Right forelimb (tissue), 1 donor: ENCODE measurements around the gene EGLN1.

ENCODE experiments used
- DNase-seq: peaks from one replicate; pipeline ENCODE4 v3.0.0-alpha.2; 2018

EGLN1 gene

DNA sequence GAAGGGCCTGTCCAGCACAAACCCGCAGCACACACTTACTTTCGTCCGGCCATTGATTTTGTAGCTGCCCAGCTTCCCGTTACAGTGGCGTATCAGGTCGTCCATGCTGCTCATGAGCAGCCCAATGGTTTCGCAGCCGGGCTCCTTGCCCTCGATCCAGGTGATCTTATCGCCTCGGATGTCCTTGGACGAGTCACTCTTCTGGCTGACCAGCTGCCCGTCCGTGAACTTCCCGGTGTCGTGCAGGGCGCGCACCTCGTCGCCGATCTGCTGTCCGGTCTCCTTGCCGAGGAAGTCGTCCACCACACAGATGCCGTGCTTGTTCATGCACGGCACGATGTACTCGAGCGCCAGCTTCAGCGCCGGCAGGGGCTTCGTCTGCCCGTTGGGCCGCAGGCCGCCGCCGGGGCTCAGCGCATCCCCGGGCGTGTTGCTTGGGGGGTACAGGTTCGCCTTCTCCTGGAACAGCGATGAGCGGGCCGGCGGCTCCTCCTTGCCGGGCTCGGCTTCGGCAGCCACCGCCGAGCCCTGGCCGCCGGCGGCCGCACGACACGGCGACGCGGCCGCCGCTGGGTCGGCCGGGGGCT is 1.0 kb downstream of the EGLN1 start:
- peak; percentile 65 for DNase-seq

DNA sequence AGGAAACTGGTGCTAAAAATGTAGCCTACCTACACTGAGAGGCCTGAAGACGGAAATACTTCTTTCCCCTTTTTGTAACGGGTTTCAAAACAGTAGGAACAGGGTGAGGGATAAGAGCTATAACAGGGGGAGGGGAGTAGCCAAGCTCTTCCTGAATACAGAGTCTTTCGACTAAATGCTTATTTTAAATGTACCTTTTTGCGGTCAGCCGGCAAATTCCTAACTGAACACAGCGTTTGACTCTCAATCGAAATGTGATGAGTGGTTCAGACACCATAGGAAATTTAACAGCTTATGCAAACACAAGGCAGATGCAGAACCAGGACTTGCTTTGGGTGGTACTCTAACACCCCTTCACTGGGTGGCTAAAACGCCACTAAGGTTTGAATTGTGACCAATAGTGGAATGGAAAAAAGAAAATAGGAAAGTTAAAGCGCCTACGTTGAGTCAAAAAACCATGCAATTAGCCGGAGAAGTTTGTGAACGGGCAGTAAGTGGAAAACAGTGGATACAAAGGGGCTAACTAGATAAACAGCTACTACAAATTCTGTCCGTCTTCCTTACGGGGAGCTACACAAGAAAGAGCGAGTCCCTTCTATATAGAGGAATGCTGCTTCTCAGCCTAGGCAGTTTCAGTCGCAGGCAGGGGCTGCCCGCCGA is 1.7 kb downstream of the EGLN1 start:
- DNase-seq = no peak

DNA sequence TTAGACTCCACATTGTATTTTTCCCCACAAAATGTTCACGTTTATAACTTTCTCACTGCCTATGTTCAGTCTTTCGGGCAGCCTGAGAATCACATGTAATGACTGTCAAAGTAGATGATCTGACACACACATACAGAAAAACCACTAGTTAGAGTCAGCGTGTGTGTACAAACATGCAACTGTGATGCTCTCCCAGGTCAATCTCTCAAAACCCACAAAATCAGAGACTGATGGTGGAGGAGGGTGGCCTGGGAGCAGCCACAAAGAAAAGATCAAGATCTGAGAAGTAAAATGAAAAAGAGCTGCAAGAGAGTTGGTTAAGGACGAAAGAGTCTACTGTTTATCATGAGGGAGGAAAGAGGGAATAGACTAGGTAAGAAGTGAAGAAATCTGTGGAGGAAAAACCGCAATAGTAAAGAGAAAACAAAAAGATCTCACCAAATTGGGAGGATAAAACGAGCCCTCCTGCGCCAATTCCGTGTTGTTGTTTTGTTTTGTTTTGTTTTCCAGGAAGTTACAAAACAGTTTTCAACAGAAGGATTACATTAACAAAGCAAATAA is 2.3 kb downstream of the EGLN1 start:
- DNase-seq = no peak

DNA sequence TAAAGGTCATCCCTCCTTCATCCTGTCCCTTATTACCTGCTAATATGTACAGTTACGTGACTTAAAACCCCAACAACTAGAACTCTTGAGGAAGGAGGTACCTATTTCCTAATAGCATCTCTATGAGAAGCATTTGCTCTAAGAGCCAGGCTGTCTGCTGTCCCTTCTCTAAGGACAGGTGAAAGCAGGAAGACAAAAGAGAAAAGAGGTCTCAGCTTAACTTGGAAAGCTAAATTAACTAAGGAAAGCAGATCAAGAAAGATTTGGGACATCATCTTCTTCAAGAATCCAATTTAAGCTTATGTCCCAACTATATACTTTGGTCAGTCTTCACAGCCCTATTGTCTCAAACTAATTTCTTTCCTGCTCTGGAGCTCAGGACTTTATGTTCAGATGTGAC is 2.9 kb downstream of the EGLN1 start:
- no peak for DNase-seq

DNA sequence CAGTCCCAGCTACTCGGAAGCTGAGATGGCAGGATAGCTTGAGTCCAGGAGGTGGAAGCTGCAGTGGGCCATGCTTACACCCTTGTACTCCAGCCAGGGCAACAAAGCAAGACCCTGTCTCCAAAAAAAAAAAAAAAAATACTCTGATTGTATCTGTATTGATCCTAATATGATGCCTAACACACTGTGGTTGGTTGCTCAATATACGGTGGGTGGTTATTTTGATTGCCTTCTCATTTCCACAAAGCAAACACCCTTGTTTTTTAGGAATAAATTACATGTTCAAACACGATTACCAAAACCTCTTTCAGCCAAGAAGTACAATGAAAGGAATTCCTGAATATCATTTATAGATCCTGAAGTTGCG is 3.4 kb downstream of the EGLN1 start:
- no peak for DNase-seq

DNA sequence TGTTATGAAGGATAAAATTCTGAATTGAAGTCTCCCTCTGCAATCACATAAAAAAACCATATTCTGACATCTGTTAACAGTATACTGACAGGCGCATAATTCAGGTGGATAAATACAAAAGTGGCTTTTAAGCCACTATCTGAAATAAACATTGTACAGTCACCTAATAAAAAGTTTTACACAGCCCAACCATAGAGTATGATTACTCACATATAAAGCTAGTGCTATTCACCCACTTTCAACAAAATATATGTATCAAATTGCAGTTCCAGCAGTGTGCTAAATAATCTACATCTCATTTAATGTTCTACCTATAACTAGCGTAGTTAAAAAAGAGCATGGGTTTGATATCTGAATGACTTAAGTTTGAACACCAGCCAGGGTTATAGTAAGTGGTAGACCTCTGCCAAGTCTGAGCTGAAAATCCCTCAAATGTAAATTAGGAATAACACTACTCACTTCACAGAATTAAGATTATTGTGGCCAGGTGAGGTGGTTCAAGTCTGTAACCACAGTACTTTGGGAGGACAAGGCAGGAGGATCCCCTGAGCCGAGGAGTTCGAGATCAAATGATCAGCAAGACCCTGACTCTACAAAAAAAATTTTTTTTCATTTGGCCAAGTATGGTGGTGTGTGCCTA is 3.9 kb downstream of the EGLN1 start:
- no peak for DNase-seq

DNA sequence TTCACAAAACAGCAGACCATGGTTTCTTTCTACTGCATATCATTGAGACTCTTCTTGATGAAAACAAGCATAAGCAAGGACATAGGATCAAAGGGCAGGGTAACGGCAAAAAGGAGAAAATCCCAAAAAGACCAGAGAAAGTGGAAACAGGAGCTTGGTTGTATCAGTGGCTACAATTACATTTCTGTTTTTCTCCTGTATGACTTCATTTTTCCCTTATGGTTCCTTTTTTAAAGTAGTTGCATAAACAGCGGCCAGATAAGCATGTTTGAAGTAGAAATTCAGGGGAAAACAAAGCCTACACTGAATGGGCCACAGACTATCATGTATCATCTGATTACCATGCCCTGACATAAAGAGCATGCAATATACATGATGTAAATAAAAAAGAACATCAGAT is 4.6 kb downstream of the EGLN1 start:
- no peak for DNase-seq

DNA sequence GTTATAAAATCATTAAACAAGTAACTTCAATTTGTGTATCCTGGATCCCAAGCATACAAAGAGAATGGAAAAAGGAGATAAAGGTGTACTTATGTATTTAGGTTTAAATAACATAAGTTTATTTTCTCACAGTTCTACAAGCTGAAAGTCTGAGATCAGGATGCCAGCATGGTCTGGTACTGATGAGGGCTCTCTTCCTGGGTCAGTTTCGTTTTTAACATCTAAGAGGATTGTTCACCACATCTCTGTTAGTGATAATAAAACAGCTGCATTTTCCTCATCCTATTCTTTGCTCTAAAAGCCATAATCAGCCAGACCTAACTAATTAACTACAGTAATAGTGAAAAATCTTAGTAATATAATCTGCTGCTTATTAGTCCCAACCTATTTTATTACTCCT is 5.2 kb downstream of the EGLN1 start:
- no peak for DNase-seq

DNA sequence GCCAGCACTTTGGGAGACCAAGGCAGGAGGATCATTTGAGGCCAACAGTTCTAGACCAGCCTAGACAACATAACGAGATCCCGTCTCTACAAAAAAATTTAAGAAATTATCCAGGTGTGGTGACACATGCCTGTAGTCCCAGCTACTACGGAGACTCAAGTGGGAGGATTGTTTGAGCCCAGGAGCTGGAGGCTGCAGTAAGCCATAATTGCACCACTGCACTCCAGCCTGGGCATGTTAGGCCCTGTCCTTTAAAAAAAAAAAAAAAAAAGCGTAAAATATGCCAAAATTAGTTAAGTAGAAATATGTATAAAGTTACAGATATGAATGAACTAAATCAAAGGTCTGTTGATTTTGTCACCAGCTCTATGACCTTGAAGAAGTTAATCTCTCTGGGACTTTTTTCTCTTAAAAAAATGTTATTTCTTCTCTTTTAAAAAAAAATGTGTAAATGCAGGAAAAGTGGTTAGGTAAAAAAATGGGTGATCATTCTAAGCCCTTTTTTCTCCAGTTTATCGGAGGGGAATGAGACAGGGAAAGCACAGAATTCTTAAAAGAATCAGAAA is 7.0 kb downstream of the EGLN1 start:
- DNase-seq = no peak

DNA sequence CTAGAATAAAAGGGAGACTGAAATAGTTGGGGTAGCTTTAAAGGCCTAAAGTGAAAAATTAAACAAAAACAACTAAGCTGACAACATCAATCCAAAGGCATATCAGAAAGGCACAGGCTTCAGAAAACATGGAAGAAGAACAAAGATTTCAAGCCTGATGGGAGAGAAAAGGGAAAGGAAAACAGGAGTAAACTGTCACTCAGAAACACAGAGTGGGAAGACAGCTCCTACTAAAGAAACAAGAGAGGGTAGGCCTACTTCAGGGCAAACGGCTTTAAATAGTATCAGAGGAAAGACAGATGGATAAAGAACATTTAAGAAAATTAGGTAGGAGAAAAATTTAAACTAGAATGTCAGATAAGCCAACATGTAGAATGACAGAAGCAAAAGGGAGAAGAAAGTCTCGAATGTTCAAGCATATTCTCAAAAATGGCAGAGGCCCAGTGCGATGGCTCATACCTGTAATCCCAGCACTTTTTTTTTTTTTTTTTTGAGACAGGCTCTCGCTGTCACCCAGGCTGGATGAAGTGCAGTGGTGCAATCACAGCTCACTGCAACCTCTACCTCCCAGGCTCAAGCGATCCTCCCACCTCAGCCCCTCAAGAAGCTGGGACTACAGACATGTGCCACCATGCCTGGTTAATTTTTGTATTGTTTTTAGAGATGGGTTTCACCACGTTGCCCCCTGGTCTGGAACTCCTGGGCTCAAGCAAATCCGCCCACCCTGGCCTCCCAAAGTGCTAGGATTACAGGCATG is 7.6 kb downstream of the EGLN1 start:
- no peak for DNase-seq

DNA sequence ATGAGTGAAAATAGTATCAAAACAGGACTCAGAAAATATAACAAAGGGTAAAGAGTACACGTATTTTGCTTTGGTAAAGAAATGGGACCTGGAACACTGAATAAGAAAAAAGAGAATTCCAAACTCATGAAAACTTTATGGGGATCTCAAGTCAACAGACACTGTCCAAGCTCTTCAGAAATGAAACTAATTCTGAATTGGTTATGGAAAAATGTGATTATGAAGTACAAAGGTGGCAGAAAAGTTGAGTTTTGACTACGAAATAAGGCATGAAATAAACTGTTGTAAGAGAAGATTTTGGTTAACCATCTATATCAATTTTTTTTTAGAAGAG is 8.4 kb downstream of the EGLN1 start:
- no peak for DNase-seq

DNA sequence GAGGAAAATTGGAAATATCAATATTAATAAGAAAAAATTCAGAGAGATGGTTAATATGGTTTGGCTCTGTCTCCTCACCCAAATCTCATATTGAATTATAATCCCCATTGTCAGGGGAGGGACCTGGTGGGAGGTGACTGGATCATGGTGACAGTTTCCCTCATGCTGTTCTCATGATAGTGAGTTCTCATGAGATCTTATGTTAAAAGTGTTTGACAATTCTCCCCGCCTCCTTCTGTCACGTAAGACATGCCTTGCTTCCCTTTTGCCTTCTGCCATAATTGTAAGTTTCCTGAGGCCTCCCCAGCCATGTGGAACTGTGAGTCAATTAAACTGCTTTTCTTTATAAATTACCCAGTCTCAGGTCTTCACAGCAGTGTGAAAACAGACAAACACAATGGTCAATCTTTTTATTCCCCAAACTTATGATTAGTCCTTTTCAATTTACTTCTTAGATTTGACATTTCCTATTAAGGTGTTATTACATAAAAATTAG is 11.0 kb downstream of the EGLN1 start:
- no peak for DNase-seq

DNA sequence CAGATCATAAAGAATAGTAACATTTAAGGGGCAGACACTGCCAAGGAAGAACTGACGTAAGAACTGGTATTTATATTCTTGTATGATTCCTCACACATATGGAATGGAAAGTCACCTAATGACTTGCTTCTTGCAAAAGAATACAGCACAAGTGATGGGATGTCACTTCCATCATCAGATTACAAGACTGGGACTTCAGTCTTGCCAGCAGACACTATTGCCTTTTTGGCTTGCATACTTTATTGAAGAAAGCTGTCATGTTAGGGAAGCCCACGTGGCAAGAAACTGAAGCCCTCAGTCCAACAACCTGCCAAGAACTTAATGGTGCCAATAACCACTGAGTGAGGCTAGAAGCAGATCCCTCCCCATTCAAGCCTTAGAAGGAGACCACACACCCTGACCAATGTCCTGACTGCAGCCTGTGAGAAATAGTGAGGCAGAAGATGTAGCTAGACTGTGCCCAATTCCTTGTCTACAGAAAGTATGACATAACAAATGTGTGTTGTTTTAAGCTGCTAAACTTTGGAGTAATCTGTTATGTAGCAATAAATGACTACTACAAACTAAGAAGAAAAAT is 12.0 kb downstream of the EGLN1 start:
- DNase-seq = no peak

DNA sequence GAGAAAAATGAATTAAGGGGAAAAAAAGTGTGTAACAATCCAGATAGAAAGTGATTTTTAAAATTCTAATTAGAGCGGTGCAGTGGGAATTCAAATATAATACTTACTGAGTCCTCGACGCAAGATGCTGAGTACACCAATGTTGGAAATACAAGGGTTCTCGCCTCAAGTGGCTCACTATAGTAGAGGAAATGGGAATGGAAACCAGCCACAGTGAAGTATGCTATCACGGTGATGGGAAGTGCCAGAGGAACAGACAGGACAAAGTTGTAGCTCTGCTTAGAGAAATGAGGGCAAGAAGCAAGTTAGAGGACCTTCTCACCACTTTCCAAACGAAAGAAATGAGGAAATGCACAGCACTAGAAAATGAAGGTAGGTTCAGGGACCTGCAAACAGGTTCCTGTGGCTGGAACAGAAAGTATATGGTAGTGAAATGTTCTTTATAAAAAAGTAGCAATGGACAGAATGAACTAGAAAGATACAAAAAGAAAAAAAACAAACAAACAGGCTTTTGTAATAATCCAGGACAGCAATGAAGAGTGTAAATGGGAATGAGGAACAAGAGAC is 13.5 kb downstream of the EGLN1 start:
- DNase-seq = no peak

DNA sequence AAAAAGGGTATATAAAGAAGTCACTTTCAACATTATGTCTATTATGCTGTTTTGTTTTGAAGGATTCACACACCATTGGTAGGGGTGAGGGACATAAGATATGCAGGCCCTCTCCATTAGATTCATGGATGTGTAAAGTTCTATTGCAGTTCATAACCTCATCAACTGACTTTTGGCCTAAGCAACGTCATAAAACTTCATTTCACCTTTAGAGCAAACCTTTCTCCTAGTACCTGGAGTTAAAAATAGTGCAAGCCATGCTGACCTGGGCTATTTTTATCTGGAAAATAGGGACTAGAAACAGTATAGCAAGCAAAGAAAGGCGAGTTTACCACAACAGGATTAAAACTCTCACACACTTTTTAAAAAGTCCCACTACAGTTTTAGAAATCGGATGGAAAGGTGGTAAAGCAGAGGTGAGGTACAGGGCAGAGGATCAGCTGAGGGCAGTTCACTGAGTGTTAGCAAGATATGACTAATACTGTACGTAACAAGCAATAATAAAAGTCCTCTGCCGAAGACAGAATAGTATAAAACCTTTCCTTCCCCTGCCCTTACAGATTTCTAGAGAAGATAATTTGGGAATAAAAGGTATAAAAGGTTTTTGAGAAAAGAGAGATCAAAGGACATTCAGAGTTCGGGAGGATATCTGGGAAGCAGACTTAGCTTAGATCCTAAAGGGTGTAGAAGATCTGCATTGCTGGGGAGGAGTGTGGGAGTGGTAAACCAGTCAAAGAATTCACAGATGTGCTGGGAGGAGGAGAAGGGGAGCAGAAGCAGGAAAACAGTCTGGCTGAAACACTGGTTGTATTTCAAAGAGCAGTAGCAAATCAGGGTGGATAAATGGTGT is 14.3 kb downstream of the EGLN1 start:
- DNase-seq = no peak

DNA sequence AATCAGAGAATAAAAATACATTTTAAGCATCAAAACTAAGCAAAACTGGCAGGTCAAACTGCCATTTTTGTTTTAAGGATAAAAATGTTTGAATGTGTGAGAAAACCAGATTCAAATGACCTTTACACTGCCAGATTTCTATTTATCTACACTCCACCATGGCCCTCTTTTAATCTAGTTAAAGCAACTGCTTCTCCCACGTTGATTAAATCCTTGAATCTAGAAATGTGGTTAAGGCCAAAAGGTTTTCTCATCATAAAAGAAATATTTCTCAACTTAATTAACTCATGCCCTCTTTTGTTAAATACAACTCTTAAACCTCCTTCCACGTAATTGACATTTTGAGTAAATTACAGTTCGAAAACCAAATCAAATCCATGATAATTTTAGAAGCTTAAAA is 15.0 kb downstream of the EGLN1 start:
- DNase-seq = no peak

DNA sequence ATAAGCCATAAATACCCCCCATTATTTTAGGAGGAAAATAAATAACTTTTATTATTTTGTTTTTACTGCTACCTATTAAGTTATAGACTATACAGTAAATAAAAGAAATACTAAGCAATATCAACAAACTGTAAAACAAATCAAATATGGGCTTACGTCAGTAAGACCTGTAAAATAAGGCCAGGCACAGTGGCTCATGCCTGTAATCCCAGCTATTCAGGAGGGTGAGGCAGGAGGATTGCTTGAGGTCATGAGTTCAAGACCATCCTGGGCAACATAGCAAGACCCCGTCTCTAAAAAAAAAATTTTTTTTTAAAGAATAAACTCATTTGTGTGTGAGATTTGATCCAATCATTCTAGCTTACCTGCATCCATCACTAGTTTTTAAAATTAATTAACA is 17.8 kb downstream of the EGLN1 start:
- DNase-seq = no peak

DNA sequence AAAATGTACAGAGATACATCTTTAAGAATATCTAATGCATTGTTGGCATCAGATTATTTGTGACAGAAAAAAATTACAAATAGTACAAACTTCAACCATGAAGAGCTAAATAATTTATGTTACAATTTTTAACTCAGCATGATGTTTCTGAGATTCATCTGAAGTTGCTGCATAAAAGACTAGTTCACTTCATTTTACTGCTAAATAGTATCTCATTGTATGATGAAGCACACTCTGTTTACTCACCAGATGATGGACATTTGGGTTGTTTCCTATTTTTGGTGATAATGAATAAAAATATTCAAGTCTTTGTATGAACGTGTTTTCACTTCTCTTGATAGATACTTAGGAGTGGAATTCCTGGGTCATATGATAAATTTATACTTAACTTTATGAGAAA is 20.6 kb downstream of the EGLN1 start:
- DNase-seq = no peak

DNA sequence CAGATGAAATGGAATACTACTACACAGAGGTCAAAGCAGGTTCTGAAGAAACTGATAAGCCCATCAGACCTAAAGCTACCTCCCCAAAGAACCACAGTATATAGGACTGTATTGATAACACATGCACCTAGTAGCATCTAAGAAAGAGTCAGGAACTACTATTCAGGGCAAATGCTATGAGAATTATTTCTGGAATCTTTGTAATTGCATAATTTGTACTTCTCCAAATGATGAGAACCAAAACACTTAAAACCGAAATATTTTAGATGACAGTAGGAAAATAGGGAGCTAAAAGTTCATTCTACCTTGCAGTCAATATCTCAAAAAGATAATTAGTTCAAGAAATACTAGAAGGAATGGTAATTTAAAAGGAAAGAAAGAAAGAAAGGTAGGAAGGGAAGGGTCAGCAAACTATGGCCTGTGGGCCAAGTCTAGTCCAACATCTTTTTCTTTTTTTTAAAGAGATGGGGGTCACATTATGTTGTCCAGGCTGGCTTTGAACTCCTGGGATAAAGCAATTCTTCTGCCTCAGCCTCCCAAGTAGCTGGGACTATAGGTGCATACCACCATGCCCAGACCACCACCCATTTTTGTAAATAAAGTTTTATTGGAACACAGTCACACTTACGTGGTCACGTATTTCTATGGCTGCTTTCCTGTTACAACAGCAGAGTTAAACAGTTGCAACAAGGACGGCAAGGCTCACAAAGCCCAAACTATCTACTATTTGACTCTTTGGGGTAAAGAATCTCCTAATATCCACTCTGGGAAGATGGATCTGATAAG is 24.0 kb downstream of the EGLN1 start:
- no peak for DNase-seq

DNA sequence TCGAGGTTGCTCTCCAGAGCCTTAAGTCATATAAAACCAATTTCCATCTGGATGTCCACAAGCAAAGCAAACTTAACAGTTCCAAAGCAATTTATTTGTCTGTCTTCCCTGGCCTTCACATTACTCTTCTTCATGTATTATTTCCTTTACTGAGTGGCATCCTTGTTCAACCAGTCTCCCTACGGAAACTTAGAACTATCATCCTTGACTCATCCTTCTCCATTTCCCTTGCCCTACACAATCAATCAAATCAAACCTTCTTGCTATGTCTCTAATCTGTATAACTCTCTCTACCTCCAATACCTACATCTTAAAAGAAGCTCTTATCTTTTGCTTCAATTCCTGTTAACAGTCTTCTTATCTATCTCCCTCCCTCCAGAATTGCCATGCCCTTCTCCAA is 25.4 kb downstream of the EGLN1 start:
- no peak for DNase-seq

DNA sequence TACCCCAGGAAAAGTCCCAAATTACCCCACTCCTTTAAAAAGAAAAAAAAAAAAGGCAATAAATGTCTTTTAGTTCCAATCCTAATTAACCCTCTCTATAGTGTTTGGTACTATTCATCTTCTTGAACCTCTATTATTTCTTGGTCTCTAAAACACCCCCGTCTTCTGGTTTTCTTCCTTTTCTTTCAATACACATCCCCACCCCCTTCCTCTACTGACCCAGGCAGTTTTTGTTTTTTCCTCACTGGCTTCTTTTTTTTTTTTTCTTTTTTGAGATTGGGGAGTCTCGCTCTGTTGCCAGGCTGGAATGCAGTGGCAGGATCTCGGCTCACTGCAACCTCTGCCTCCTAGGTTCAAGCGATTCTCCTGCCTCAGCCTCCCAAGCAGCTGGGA is 26.1 kb downstream of the EGLN1 start:
- no peak for DNase-seq
